ENCODE data around the gene MTFR1L. TPM values are rescaled to one million over a fixed set of nuclear protein-coding genes. Genes with fewer than 3 reads are reported as not detected.
A peak's percentile ranks its signal among the peaks of the same experiment; 100 is the strongest.

Gene MTFR1L
- total RNA-seq, 4 donors from 2014 or later: 75.7 to 109 (median 99.2) TPM

- 24 to 50% methylated on average over 2 to 11 of the region's 12 CpGs for WGBS, 2 donors
- Histone ChIP-seq H3K27me3 (no peaks in the 10 kb centered on the region), H3K4me1 (peaks cover 23 to 45% of the 10 kb centered on the region in 2 donors), H3K9me3 (no peaks in the 10 kb centered on the region), H3K27ac (peak overlapping the region; percentile 70 to 79 (median 79)), H3K4me3 (replicated peaks in 1 of 3) (peak overlapping the region in 2 of 3 donors; percentile 20 to 40), H3K36me3 (no peaks in the 10 kb centered on the region)
- no peak for DNase-seq
- TF ChIP-seq POLR2A (IDR thresholded peaks at IDR 0.05) (no peak), CTCF (IDR thresholded peaks at IDR 0.05) (no peak)
- intact Hi-C loops (cut with DNase I): loop anchor here (5.0 to 10.0 kb wide), 3 partner anchors 102 to 255 kb away; partner anchors contain the start of gene LDLRAP1
These were observed 20.3 kb upstream of the MTFR1L start for GRCh38 chr1:25799352-25799934.

- DNase-seq: peak; percentile 65 to 68
- Histone ChIP-seq H3K4me1 (peaks cover 23 to 49% of the 10 kb centered on the region in 2 donors), H3K4me3 (replicated peaks in 1 of 3) (peak within 1 kb of the TSS in 2 of 3 donors; percentile 38 to 50), H3K9me3 (no peaks in the 10 kb centered on the region), H3K27me3 (no peaks in the 10 kb centered on the region), H3K27ac (peak within 1 kb of the TSS; percentile 70 to 79 (median 79)), H3K36me3 (no peaks in the 10 kb centered on the region)
- intact Hi-C loops (cut with DNase I): loop anchor here (5.0 to 10.0 kb wide), 4 partner anchors 103 to 395 kb away; partner anchors contain the start of gene LDLRAP1
- 1% methylated on average over 10 to 18 of the region's 91 CpGs for WGBS, 2 donors
- TF ChIP-seq POLR2A (IDR thresholded peaks at IDR 0.05) (peak in 1 of 2 donors; percentile 53), CTCF (IDR thresholded peaks at IDR 0.05) (no peak)
These were observed 19.6 kb upstream of the MTFR1L start, which contains the start of gene SELENON for GRCh38 chr1:25799935-25800702. SELENON (plus strand) TSS chr1:25800193; CDS start chr1:25800231, 38 bp downstream.

GRCh38 chr1:25800703-25801377 lies 18.9 kb upstream of the MTFR1L start:
- intact Hi-C loops (cut with DNase I): loop anchor here (10.0 kb wide), 1 partner anchor 396 kb away; no protein-coding TSS in a partner anchor
- Histone ChIP-seq H3K9me3 (no peaks in the 10 kb centered on the region), H3K27me3 (no peaks in the 10 kb centered on the region), H3K4me1 (peaks cover 23 to 57% of the 10 kb centered on the region in 2 donors), H3K27ac (peak overlapping the region; percentile 13 to 79 (median 41)), H3K4me3 (replicated peaks in 1 of 3) (peak overlapping the region in 2 of 3 donors; percentile 38 to 50), H3K36me3 (no peaks in the 10 kb centered on the region)
- TF ChIP-seq CTCF (IDR thresholded peaks at IDR 0.05): no peak
- no peak for TF ChIP-seq POLR2A (IDR thresholded peaks at IDR 0.05)
- WGBS, 2 donors: 57 to 62% methylated on average over 14 to 15 of the region's 15 CpGs
- peak in 1 of 2 donors; percentile 25 for DNase-seq

GRCh38 chr1:25802915-25803314 lies 16.8 kb upstream of the MTFR1L start:
- Histone ChIP-seq H3K4me3 (replicated peaks in 1 of 3) (no peak overlapping the region), H3K36me3 (no peaks in the 10 kb centered on the region), H3K27me3 (no peaks in the 10 kb centered on the region), H3K9me3 (no peaks in the 10 kb centered on the region), H3K27ac (no peak overlapping the region), H3K4me1 (peaks cover 20 to 64% of the 10 kb centered on the region in 2 donors)
- no peak for TF ChIP-seq CTCF (IDR thresholded peaks at IDR 0.05)
- no peak for TF ChIP-seq POLR2A (IDR thresholded peaks at IDR 0.05)
- 67 to 73% methylated on average over 6 of the region's 6 CpGs for WGBS, 2 donors
- intact Hi-C loops (cut with DNase I): loop anchor here (10.0 kb wide), 1 partner anchor 398 kb away; no protein-coding TSS in a partner anchor
- no peak for DNase-seq

Data from thyroid gland (tissue), 4 donors.